Measurements from ENCODE around the gene AP3B1. TPM values are rescaled to one million over a fixed set of nuclear protein-coding genes. Genes with fewer than 3 reads are reported as not detected.

AP3B1 gene
- total RNA-seq, 1 donor from 2014 or later: 62.1 TPM

GRCh38 chr5:78133423-78133822 is 161.1 kb downstream of the AP3B1 start:
- H3K4me1 ChIP-seq (ENCODE audit: control insufficient read depth in 3 of 3, insufficient read depth in 3 of 3, low read length in 3 of 3): no peaks in the 10 kb centered on the region
- no peak overlapping the region for H3K4me3 ChIP-seq (ENCODE audit: low read length in 3 of 3)
- no peaks in the 10 kb centered on the region for H3K27me3 ChIP-seq (ENCODE audit: control insufficient read depth in 3 of 3, insufficient read depth in 3 of 3, low read length in 3 of 3)
- H3K36me3 ChIP-seq (ENCODE audit: control insufficient read depth in 3 of 3, insufficient read depth in 3 of 3, low read length in 3 of 3): peaks cover 0 to 4% (median 0%) of the 10 kb centered on the region in 3 donors
- no peaks in the 10 kb centered on the region for H3K9me3 ChIP-seq (ENCODE audit: control insufficient read depth in 3 of 3, low read length in 3 of 3)
- no peak overlapping the region for H3K27ac ChIP-seq (ENCODE audit: low read depth, low read length)
- no peak overlapping the region for H3K9ac ChIP-seq (ENCODE audit: low read depth in 1 of 3, low read length in 3 of 3)

GRCh38 chr5:78132507-78132906 is 162.0 kb downstream of the AP3B1 start:
- Histone ChIP-seq H3K9me3 (ENCODE audit: control insufficient read depth in 3 of 3, low read length in 3 of 3) (no peaks in the 10 kb centered on the region), H3K36me3 (ENCODE audit: control insufficient read depth in 3 of 3, insufficient read depth in 3 of 3, low read length in 3 of 3) (peaks cover 0 to 4% (median 0%) of the 10 kb centered on the region in 3 donors), H3K4me3 (ENCODE audit: low read length in 3 of 3) (no peak overlapping the region), H3K4me1 (ENCODE audit: control insufficient read depth in 3 of 3, insufficient read depth in 3 of 3, low read length in 3 of 3) (no peaks in the 10 kb centered on the region), H3K27me3 (ENCODE audit: control insufficient read depth in 3 of 3, insufficient read depth in 3 of 3, low read length in 3 of 3) (no peaks in the 10 kb centered on the region), H3K27ac (ENCODE audit: low read depth, low read length) (no peak overlapping the region), H3K9ac (ENCODE audit: low read depth in 1 of 3, low read length in 3 of 3) (no peak overlapping the region)

- H3K9ac ChIP-seq (ENCODE audit: low read depth in 1 of 3, low read length in 3 of 3): no peak overlapping the region
- H3K4me3 ChIP-seq (ENCODE audit: low read length in 3 of 3): no peak overlapping the region
- H3K27me3 ChIP-seq (ENCODE audit: control insufficient read depth in 3 of 3, insufficient read depth in 3 of 3, low read length in 3 of 3): no peaks in the 10 kb centered on the region
- H3K36me3 ChIP-seq (ENCODE audit: control insufficient read depth in 3 of 3, insufficient read depth in 3 of 3, low read length in 3 of 3): peaks cover 0 to 2% (median 0%) of the 10 kb centered on the region in 3 donors
- H3K9me3 ChIP-seq (ENCODE audit: control insufficient read depth in 3 of 3, low read length in 3 of 3): no peaks in the 10 kb centered on the region
- no peaks in the 10 kb centered on the region for H3K4me1 ChIP-seq (ENCODE audit: control insufficient read depth in 3 of 3, insufficient read depth in 3 of 3, low read length in 3 of 3)
- no peak overlapping the region for H3K27ac ChIP-seq (ENCODE audit: low read depth, low read length)
These were observed 164.9 kb downstream of the AP3B1 start for GRCh38 chr5:78129597-78129996.

DNA sequence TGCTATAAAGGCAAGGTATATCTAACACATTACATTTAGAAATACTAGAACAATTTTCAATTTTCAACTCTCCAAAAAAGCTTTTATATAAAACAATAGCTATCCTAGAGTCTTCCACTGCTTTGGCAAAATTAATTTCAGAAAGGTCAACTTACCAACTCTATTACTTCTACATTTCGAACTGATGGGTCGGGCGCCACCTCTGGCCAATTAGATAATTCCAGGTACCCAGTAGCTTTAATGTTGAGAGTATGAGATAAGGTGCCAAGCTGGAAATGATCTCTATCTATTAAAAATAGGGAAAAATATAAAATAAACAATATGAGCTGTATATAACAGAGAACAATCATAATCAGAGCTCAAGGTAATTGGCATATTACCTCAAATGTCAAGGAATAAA is 166.6 kb downstream of the AP3B1 start:
- Histone ChIP-seq H3K27me3 (ENCODE audit: control insufficient read depth in 3 of 3, insufficient read depth in 3 of 3, low read length in 3 of 3) (no peaks in the 10 kb centered on the region), H3K9me3 (ENCODE audit: control insufficient read depth in 3 of 3, low read length in 3 of 3) (no peaks in the 10 kb centered on the region), H3K36me3 (ENCODE audit: control insufficient read depth in 3 of 3, insufficient read depth in 3 of 3, low read length in 3 of 3) (peaks cover 0 to 2% (median 0%) of the 10 kb centered on the region in 3 donors), H3K9ac (ENCODE audit: low read depth in 1 of 3, low read length in 3 of 3) (no peak overlapping the region), H3K4me3 (ENCODE audit: low read length in 3 of 3) (no peak overlapping the region), H3K27ac (ENCODE audit: low read depth, low read length) (no peak overlapping the region), H3K4me1 (ENCODE audit: control insufficient read depth in 3 of 3, insufficient read depth in 3 of 3, low read length in 3 of 3) (no peaks in the 10 kb centered on the region)

DNA sequence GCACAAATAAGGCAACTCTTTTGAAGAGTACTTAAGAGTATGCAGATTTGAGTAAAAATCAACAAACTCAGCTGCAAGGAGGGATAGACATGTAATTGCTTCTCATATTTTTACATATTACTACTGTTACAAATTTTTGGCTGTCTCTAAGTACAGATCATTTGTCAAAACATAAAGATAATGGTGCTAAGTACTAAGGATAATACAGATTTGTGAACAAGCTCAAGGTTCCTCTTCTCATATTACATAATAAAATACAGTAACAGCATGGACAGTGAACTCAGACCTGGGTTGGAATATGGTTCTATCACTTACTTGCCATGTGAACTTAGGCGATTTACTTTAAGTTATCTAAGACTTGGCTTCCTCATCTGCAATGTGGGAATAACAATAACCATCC is 168.0 kb downstream of the AP3B1 start:
- Histone ChIP-seq H3K27ac (ENCODE audit: low read depth, low read length) (no peak overlapping the region), H3K36me3 (ENCODE audit: control insufficient read depth in 3 of 3, insufficient read depth in 3 of 3, low read length in 3 of 3) (peaks cover 0 to 2% (median 0%) of the 10 kb centered on the region in 3 donors), H3K4me1 (ENCODE audit: control insufficient read depth in 3 of 3, insufficient read depth in 3 of 3, low read length in 3 of 3) (no peaks in the 10 kb centered on the region), H3K27me3 (ENCODE audit: control insufficient read depth in 3 of 3, insufficient read depth in 3 of 3, low read length in 3 of 3) (no peaks in the 10 kb centered on the region), H3K4me3 (ENCODE audit: low read length in 3 of 3) (no peak overlapping the region), H3K9ac (ENCODE audit: low read depth in 1 of 3, low read length in 3 of 3) (no peak overlapping the region), H3K9me3 (ENCODE audit: control insufficient read depth in 3 of 3, low read length in 3 of 3) (no peaks in the 10 kb centered on the region)

GRCh38 chr5:78116167-78116566 is 178.3 kb downstream of the AP3B1 start:
- Histone ChIP-seq H3K4me1 (ENCODE audit: control insufficient read depth in 3 of 3, insufficient read depth in 3 of 3, low read length in 3 of 3) (no peaks in the 10 kb centered on the region), H3K9me3 (ENCODE audit: control insufficient read depth in 3 of 3, low read length in 3 of 3) (no peaks in the 10 kb centered on the region), H3K9ac (ENCODE audit: low read depth in 1 of 3, low read length in 3 of 3) (no peak overlapping the region), H3K27me3 (ENCODE audit: control insufficient read depth in 3 of 3, insufficient read depth in 3 of 3, low read length in 3 of 3) (no peaks in the 10 kb centered on the region), H3K36me3 (ENCODE audit: control insufficient read depth in 3 of 3, insufficient read depth in 3 of 3, low read length in 3 of 3) (peaks cover 0 to 5% (median 0%) of the 10 kb centered on the region in 3 donors), H3K4me3 (ENCODE audit: low read length in 3 of 3) (no peak overlapping the region), H3K27ac (ENCODE audit: low read depth, low read length) (no peak overlapping the region)

DNA sequence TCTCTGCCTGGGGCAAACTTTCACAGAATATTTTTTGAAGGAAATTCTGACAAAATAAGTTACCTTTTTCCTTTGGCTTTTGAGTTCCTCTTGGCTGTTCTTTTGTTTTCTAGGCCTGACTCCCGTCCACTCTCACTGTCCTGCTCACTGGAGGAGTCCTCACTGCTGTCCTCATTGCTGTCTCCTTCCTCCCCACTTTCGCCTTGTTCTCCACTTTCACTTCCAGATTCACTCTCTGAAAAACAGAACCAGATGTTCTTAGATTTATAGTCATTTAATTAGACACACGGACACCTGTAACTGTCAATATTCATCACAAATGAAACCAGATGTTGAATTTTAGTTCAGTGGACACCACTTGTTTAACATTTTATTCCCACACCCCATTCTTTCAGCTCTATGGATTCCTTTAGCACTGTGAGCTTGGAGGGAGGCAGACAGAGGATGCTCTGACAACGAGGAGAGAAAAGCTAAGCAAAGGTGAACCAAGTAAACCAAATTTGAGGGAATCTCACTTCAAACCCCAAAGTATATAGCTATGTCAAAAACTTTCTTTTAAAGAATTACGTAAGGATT is 180.7 kb downstream of the AP3B1 start:
- Histone ChIP-seq H3K4me1 (ENCODE audit: control insufficient read depth in 3 of 3, insufficient read depth in 3 of 3, low read length in 3 of 3) (no peaks in the 10 kb centered on the region), H3K9ac (ENCODE audit: low read depth in 1 of 3, low read length in 3 of 3) (no peak overlapping the region), H3K27me3 (ENCODE audit: control insufficient read depth in 3 of 3, insufficient read depth in 3 of 3, low read length in 3 of 3) (no peaks in the 10 kb centered on the region), H3K27ac (ENCODE audit: low read depth, low read length) (no peak overlapping the region), H3K9me3 (ENCODE audit: control insufficient read depth in 3 of 3, low read length in 3 of 3) (no peaks in the 10 kb centered on the region), H3K36me3 (ENCODE audit: control insufficient read depth in 3 of 3, insufficient read depth in 3 of 3, low read length in 3 of 3) (peaks cover 0 to 5% (median 0%) of the 10 kb centered on the region in 3 donors), H3K4me3 (ENCODE audit: low read length in 3 of 3) (no peak overlapping the region)

DNA sequence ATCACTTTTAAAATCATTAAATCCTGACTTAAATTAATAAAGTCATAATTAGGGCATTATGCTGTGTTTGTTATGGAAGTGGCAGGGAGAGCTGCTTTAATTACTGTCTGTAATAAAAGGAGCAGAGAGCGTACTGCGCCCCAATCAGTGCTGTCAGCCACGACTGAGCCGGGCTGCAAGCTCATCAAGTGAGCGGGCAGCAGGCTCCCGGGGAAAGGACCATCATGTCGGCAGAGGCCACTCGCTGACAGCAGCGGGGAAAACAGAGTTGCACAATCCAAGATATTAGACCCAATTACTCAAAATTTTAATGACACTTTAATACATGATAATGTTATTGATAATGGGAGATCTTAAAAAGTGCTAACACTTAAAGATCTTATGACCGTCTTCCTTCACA is 181.6 kb downstream of the AP3B1 start:
- no peaks in the 10 kb centered on the region for H3K9me3 ChIP-seq (ENCODE audit: control insufficient read depth in 3 of 3, low read length in 3 of 3)
- H3K36me3 ChIP-seq (ENCODE audit: control insufficient read depth in 3 of 3, insufficient read depth in 3 of 3, low read length in 3 of 3): peaks cover 0 to 7% (median 0%) of the 10 kb centered on the region in 3 donors
- H3K27me3 ChIP-seq (ENCODE audit: control insufficient read depth in 3 of 3, insufficient read depth in 3 of 3, low read length in 3 of 3): no peaks in the 10 kb centered on the region
- no peak overlapping the region for H3K9ac ChIP-seq (ENCODE audit: low read depth in 1 of 3, low read length in 3 of 3)
- H3K4me3 ChIP-seq (ENCODE audit: low read length in 3 of 3): no peak overlapping the region
- H3K4me1 ChIP-seq (ENCODE audit: control insufficient read depth in 3 of 3, insufficient read depth in 3 of 3, low read length in 3 of 3): no peaks in the 10 kb centered on the region
- no peak overlapping the region for H3K27ac ChIP-seq (ENCODE audit: low read depth, low read length)

- H3K9me3 ChIP-seq (ENCODE audit: control insufficient read depth in 3 of 3, low read length in 3 of 3): no peaks in the 10 kb centered on the region
- H3K4me3 ChIP-seq (ENCODE audit: low read length in 3 of 3): no peak overlapping the region
- H3K4me1 ChIP-seq (ENCODE audit: control insufficient read depth in 3 of 3, insufficient read depth in 3 of 3, low read length in 3 of 3): no peaks in the 10 kb centered on the region
- peaks cover 0 to 2% (median 0%) of the 10 kb centered on the region in 3 donors for H3K36me3 ChIP-seq (ENCODE audit: control insufficient read depth in 3 of 3, insufficient read depth in 3 of 3, low read length in 3 of 3)
- H3K27ac ChIP-seq (ENCODE audit: low read depth, low read length): no peak overlapping the region
- no peak overlapping the region for H3K9ac ChIP-seq (ENCODE audit: low read depth in 1 of 3, low read length in 3 of 3)
- no peaks in the 10 kb centered on the region for H3K27me3 ChIP-seq (ENCODE audit: control insufficient read depth in 3 of 3, insufficient read depth in 3 of 3, low read length in 3 of 3)
These were observed 184.6 kb downstream of the AP3B1 start for GRCh38 chr5:78109891-78110324.

DNA sequence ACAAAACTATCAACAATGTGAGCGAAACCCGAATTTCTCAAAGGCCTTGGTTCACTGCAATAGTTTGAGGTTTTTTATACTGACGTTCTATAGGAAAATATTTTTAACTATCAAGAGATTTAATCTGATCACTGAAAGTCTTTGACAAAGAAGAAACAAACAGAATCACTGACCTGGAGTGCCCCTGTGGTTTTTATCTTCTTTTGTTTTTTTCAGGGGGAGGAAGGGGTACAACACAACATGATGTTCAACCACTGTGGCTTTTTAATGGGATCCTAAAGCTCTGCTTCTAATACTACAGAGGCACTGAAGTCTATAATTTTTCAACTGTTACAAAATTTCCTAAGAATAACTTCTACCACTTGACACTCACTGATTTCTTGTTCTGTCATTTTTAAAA is 185.9 kb downstream of the AP3B1 start:
- no peak overlapping the region for H3K27ac ChIP-seq (ENCODE audit: low read depth, low read length)
- H3K9me3 ChIP-seq (ENCODE audit: control insufficient read depth in 3 of 3, low read length in 3 of 3): no peaks in the 10 kb centered on the region
- no peak overlapping the region for H3K4me3 ChIP-seq (ENCODE audit: low read length in 3 of 3)
- H3K9ac ChIP-seq (ENCODE audit: low read depth in 1 of 3, low read length in 3 of 3): no peak overlapping the region
- H3K4me1 ChIP-seq (ENCODE audit: control insufficient read depth in 3 of 3, insufficient read depth in 3 of 3, low read length in 3 of 3): no peaks in the 10 kb centered on the region
- H3K36me3 ChIP-seq (ENCODE audit: control insufficient read depth in 3 of 3, insufficient read depth in 3 of 3, low read length in 3 of 3): peaks cover 0 to 2% (median 0%) of the 10 kb centered on the region in 3 donors
- no peaks in the 10 kb centered on the region for H3K27me3 ChIP-seq (ENCODE audit: control insufficient read depth in 3 of 3, insufficient read depth in 3 of 3, low read length in 3 of 3)

All from skeletal muscle tissue (tissue), 4 donors.